Measurements from ENCODE around the gene E4F1. TPM values are rescaled to one million over a fixed set of nuclear protein-coding genes. Genes with fewer than 3 reads are reported as not detected.

The E4F1 gene
- total RNA-seq, 2 experiments from 2014 or later, result 31.8 to 33.8 TPM

- Mint-ChIP-seq H3K27ac (no peak overlapping the region), H3K36me3 (ENCODE audit: low read depth) (no peaks in the 10 kb centered on the region), H3K27me3 (no peaks in the 10 kb centered on the region), H3K4me3 (no peak overlapping the region), H3K9me3 (no peaks in the 10 kb centered on the region), H3K4me1 (ENCODE audit: low read depth) (no peaks in the 10 kb centered on the region)
- no peak for ATAC-seq (ENCODE audit: poor library complexity)
- no peak overlapping the region for H3K27ac ChIP-seq (ENCODE audit: low read depth in 1 of 2, low read length in 2 of 2)
- CTCF ChIA-PET, result no interaction called here
- no peak for DNase-seq
- no peak for TF ChIP-seq CTCF (IDR thresholded peaks at IDR 0.05)
- POLR2A ChIA-PET, result no interaction called here
- no peaks in the 10 kb centered on the region for H3K4me1 ChIP-seq (ENCODE audit: insufficient read depth, low read length)
- H3K36me3 ChIP-seq (ENCODE audit: insufficient read depth, low read length), result no peaks in the 10 kb centered on the region
- H3K9me3 ChIP-seq (ENCODE audit: control insufficient read depth in 1 of 2, insufficient read depth in 1 of 2, low read length in 2 of 2), result no peaks in the 10 kb centered on the region
- no peaks in the 10 kb centered on the region for H3K27me3 ChIP-seq (ENCODE audit: control insufficient read depth in 1 of 2, insufficient read depth in 2 of 2, low read length in 2 of 2)
- no peak overlapping the region for H3K4me3 ChIP-seq (ENCODE audit: low read length)
- intact Hi-C loops (cut with DNase I, micrococcal nuclease), result no loop called here
Measured at GRCh38 chr16:2278272-2278608, 54.8 kb downstream of the E4F1 start.

- H3K27ac ChIP-seq (ENCODE audit: low read depth in 1 of 2, low read length in 2 of 2), result no peak overlapping the region
- DNase-seq, result no peak
- H3K4me1 Mint-ChIP-seq (ENCODE audit: low read depth), result no peaks in the 10 kb centered on the region
- H3K36me3 ChIP-seq (ENCODE audit: insufficient read depth, low read length), result no peaks in the 10 kb centered on the region
- peaks cover 5% of the 10 kb centered on the region for H3K36me3 Mint-ChIP-seq (ENCODE audit: low read depth)
- H3K9me3 Mint-ChIP-seq, result no peaks in the 10 kb centered on the region
- H3K27me3 Mint-ChIP-seq, result no peaks in the 10 kb centered on the region
- TF ChIP-seq CTCF (IDR thresholded peaks at IDR 0.05), result no peak
- H3K27me3 ChIP-seq (ENCODE audit: control insufficient read depth in 1 of 2, insufficient read depth in 2 of 2, low read length in 2 of 2), result no peaks in the 10 kb centered on the region
- intact Hi-C loops (cut with DNase I, micrococcal nuclease), result no loop called here
- no peak overlapping the region for H3K4me3 ChIP-seq (ENCODE audit: low read length)
- ChIA-PET CTCF (no interaction called here), POLR2A (no interaction called here)
- no peak overlapping the region for H3K4me3 Mint-ChIP-seq
- no peak overlapping the region for H3K27ac Mint-ChIP-seq
- H3K4me1 ChIP-seq (ENCODE audit: insufficient read depth, low read length), result no peaks in the 10 kb centered on the region
- H3K9me3 ChIP-seq (ENCODE audit: control insufficient read depth in 1 of 2, insufficient read depth in 1 of 2, low read length in 2 of 2), result no peaks in the 10 kb centered on the region
- no peak for ATAC-seq (ENCODE audit: poor library complexity)
Measured at GRCh38 chr16:2278956-2279800, 55.8 kb downstream of the E4F1 start.

GRCh38 chr16:2280461-2280860 is 57.1 kb downstream of the E4F1 start:
- Mint-ChIP-seq H3K36me3 (ENCODE audit: low read depth) (peaks cover 5% of the 10 kb centered on the region), H3K4me1 (ENCODE audit: low read depth) (no peaks in the 10 kb centered on the region), H3K9me3 (no peaks in the 10 kb centered on the region), H3K4me3 (no peak overlapping the region), H3K27me3 (no peaks in the 10 kb centered on the region), H3K27ac (no peak overlapping the region)
- no peak for DNase-seq
- Histone ChIP-seq H3K27ac (ENCODE audit: low read depth in 1 of 2, low read length in 2 of 2) (no peak overlapping the region), H3K36me3 (ENCODE audit: insufficient read depth, low read length) (no peaks in the 10 kb centered on the region), H3K27me3 (ENCODE audit: control insufficient read depth in 1 of 2, insufficient read depth in 2 of 2, low read length in 2 of 2) (no peaks in the 10 kb centered on the region), H3K4me3 (ENCODE audit: low read length) (no peak overlapping the region), H3K4me1 (ENCODE audit: insufficient read depth, low read length) (no peaks in the 10 kb centered on the region), H3K9me3 (ENCODE audit: control insufficient read depth in 1 of 2, insufficient read depth in 1 of 2, low read length in 2 of 2) (no peaks in the 10 kb centered on the region)
- intact Hi-C loops (cut with DNase I, micrococcal nuclease), result no loop called here
- TF ChIP-seq CTCF (IDR thresholded peaks at IDR 0.05), result no peak
- ATAC-seq (ENCODE audit: poor library complexity), result no peak
- ChIA-PET POLR2A (no interaction called here), CTCF (no interaction called here)
